ENCODE data around the gene CDH23. TPM values are rescaled to one million over a fixed set of nuclear protein-coding genes. Genes with fewer than 3 reads are reported as not detected.
A peak's percentile ranks its signal among the peaks of the same experiment; 100 is the strongest.

The CDH23 gene
- polyA plus RNA-seq, 2 of the 4 experiments (the other 2 are of a cell fraction) = 1.1 to 2.3 TPM

- Histone ChIP-seq H3K4me3 (no peak overlapping the region), H3K4me1 (no peaks in the 10 kb centered on the region), H3K9me3 (no peaks in the 10 kb centered on the region), H3K4me2 (no peak overlapping the region), H3K27ac (0 out of 6 replicates have a peak overlapping the region, but pooled peaks of 1 of the 2 experiments have one; percentile 9)
- POLR2A ChIA-PET = no interaction called here
- no peak for FAIRE-seq
- CTCF ChIA-PET = interaction anchor here (0.8 to 1.6 kb wide), 3 partner anchors 12 to 354 kb away, joined by 3 to 5 read pairs (median 4); no protein-coding TSS in a partner anchor
- WGBS (ENCODE audit: missing lambda C conversion rate) = 89% methylated on average over 3 of the region's 3 CpGs
- no peak for ATAC-seq
- TF ChIP-seq PHF8 (IDR thresholded peaks at IDR 0.05; ENCODE audit: borderline replicate concordance, low read depth) = no peak
- no peak for TF ChIP-seq RAD21 (conservative IDR thresholded peaks at IDR 0.05 in 1 of 2, IDR thresholded peaks at IDR 0.05 in 1 of 2)
- TF ChIP-seq EP300 (IDR thresholded peaks at IDR 0.05) = no peak
- TF ChIP-seq MYC (IDR thresholded peaks at IDR 0.05; ENCODE audit: borderline replicate concordance, low read length) = no peak
- no peak for TF ChIP-seq RARB (CRISPR knock-in tag; IDR thresholded peaks at IDR 0.05)
- TF ChIP-seq EHF (CRISPR knock-in tag; IDR thresholded peaks at IDR 0.05) = no peak
- TF ChIP-seq HOXB5 (CRISPR knock-in tag; IDR thresholded peaks at IDR 0.05) = no peak
- TF ChIP-seq BHLHE40 (IDR thresholded peaks at IDR 0.05; ENCODE audit: low read depth, low read length) = no peak
- no peak for TF ChIP-seq SMC3 (IDR thresholded peaks at IDR 0.05)
- TF ChIP-seq FOSB (CRISPR knock-in tag; IDR thresholded peaks at IDR 0.05) = no peak
- no peak for TF ChIP-seq JUN (IDR thresholded peaks at IDR 0.05)
- TF ChIP-seq, protein P1, sequence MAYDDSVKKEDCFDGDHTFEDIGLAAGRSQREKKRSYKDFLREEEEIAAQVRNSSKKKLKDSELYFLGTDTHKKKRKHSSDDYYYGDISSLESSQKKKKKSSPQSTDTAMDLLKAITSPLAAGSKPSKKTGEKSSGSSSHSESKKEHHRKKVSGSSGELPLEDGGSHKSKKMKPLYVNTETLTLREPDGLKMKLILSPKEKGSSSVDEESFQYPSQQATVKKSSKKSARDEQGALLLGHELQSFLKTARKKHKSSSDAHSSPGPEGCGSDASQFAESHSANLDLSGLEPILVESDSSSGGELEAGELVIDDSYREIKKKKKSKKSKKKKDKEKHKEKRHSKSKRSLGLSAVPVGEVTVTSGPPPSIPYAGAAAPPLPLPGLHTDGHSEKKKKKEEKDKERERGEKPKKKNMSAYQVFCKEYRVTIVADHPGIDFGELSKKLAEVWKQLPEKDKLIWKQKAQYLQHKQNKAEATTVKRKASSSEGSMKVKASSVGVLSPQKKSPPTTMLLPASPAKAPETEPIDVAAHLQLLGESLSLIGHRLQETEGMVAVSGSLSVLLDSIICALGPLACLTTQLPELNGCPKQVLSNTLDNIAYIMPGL (CRISPR knock-in tag; IDR thresholded peaks at IDR 0.05; ENCODE audit: borderline replicate concordance) = no peak
- no peak for TF ChIP-seq E2F6 (IDR thresholded peaks at IDR 0.05; ENCODE audit: borderline replicate concordance, low read depth)
- no peak for TF ChIP-seq ZSCAN20 (CRISPR knock-in tag; IDR thresholded peaks at IDR 0.05)
- no peak for TF ChIP-seq ZFP36 (IDR thresholded peaks at IDR 0.05; ENCODE audit: borderline replicate concordance, partially characterized antibody)
- TF ChIP-seq, protein P2, sequence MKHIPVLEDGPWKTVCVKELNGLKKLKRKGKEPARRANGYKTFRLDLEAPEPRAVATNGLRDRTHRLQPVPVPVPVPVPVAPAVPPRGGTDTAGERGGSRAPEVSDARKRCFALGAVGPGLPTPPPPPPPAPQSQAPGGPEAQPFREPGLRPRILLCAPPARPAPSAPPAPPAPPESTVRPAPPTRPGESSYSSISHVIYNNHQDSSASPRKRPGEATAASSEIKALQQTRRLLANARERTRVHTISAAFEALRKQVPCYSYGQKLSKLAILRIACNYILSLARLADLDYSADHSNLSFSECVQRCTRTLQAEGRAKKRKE (CRISPR knock-in tag; IDR thresholded peaks at IDR 0.05; ENCODE audit: low read depth) = no peak
- no peak for TF ChIP-seq FOXS1 (CRISPR knock-in tag; IDR thresholded peaks at IDR 0.05)
- TF ChIP-seq RCOR1 (IDR thresholded peaks at IDR 0.05; ENCODE audit: low read depth, low read length) = no peak
- no peak for TF ChIP-seq BCL3 (IDR thresholded peaks at IDR 0.05)
- no peak for DNase-seq (ENCODE audit: low read depth in 1 of 2, low spot score in 1 of 2)
Measured at GRCh38 chr10:71737834-71738197, 341.1 kb downstream of the CDH23 start.

- FAIRE-seq = no peak
- ATAC-seq = no peak
- Histone ChIP-seq H3K4me3 (no peak overlapping the region), H3K4me2 (no peak overlapping the region), H3K4me1 (no peaks in the 10 kb centered on the region), H3K9me3 (no peaks in the 10 kb centered on the region), H3K27ac (no peak overlapping the region)
- WGBS (ENCODE audit: missing lambda C conversion rate) = 72% methylated on average over 7 of the region's 8 CpGs
- DNase-seq (ENCODE audit: low read depth in 1 of 2, low spot score in 1 of 2) = no peak
- no peak for TF ChIP-seq ZSCAN20 (CRISPR knock-in tag; IDR thresholded peaks at IDR 0.05)
- POLR2A ChIA-PET = no interaction called here
- CTCF ChIA-PET = interaction anchor here (0.7 to 4.3 kb wide), 5 partner anchors 8 to 344 kb away, joined by 3 to 16 read pairs (median 5); partner anchors contain the start of gene VSIR
Measured at GRCh38 chr10:71739358-71739900, 342.7 kb downstream of the CDH23 start.

Data from A549 (cell line).